SK-N-SH (cell line): ENCODE results near the gene BAZ1B. TPM values are rescaled to one million over a fixed set of nuclear protein-coding genes. Genes with fewer than 3 reads are reported as not detected.

ENCODE experiments used
- CTCF ChIA-PET: fragments of 300-600, 350-600 bp; formaldehyde crosslinking; extraction: SDS; loops from one replicate; lab custom pipeline; 2021; lab: Yijun Ruan, JAX
- POLR2A ChIA-PET: fragments of 350-600 bp; sonication (Branson Sonifier 250); formaldehyde crosslinking; extraction: SDS; loops from one replicate; lab custom pipeline; 2020; ENCODE audit warnings: antibody characterized with exemption, inconsistent platforms; lab: Yijun Ruan, JAX
- DNase-seq: peaks from one replicate; pipeline ENCODE4 v3.0.0; 2012
- H2AFZ ChIP-seq: fragments of 200-600 bp; sonication (generic); 2 replicates; pipeline ENCODE4 v1.8.1; 2016; ENCODE audit warnings: antibody characterized with exemption, mild to moderate bottlenecking, low read depth
- H3F3A ChIP-seq: fragments of 200-600 bp; sonication (generic); replicated peaks from 2 replicates; pipeline ENCODE3; 2016; ENCODE audit warnings: antibody characterized with exemption, mild to moderate bottlenecking; ENCODE audit not compliant: insufficient read depth
- H3K27ac ChIP-seq, 2 experiments: fragments of 200-500 bp in 1 of 2; fragments of 200-600 bp in 1 of 2; sonication (Bioruptor generic) in 1 of 2; sonication (generic), shearing (Covaris generic) in 1 of 2; 2 replicates each; pipeline versions ENCODE4 v1.5.1 to v1.6.1; 2014 to 2016; ENCODE audit warnings: low read depth in 2 of 2, inconsistent platforms in 1 of 2, low read length in 1 of 2, mild to moderate bottlenecking in 1 of 2, mixed read lengths in 1 of 2
- H3K27me3 ChIP-seq: fragments of 200-600 bp; sonication (generic), shearing (Covaris generic); 2 replicates; pipeline ENCODE4 v1.6.1; 2016; ENCODE audit warnings: mixed run types; ENCODE audit not compliant: insufficient read depth
- H3K36me3 ChIP-seq, 2 experiments: fragments of 200-500 bp in 1 of 2; fragments of 200-600 bp in 1 of 2; sonication (Bioruptor generic) in 1 of 2; sonication (generic) in 1 of 2; replicated peaks in 1 of 2; 2 replicates each; pipeline versions ENCODE3 to v1.5.1; 2014 to 2016; ENCODE audit warnings: low read length in 1 of 2, mild to moderate bottlenecking in 1 of 2; ENCODE audit not compliant: insufficient read depth in 2 of 2, control insufficient read depth in 1 of 2
- H3K4me1 ChIP-seq, 2 experiments: fragments of 200-500 bp in 1 of 2; fragments of 200-600 bp in 1 of 2; sonication (Bioruptor generic) in 1 of 2; sonication (generic), shearing (Covaris generic) in 1 of 2; 2 replicates each; pipeline versions ENCODE4 v1.5.1 to v1.6.1; 2014 to 2016; ENCODE audit warnings: low read depth in 1 of 2, low read length in 1 of 2, mixed run types in 1 of 2; ENCODE audit not compliant: insufficient read depth in 2 of 2, control insufficient read depth in 1 of 2
- H3K4me2 ChIP-seq: fragments of 200-600 bp; sonication (generic), shearing (Covaris generic); 2 replicates; pipeline ENCODE4 v1.6.1; 2017; ENCODE audit warnings: mixed run types
- H3K4me3 ChIP-seq, 2 experiments: fragments of 200-500 bp in 1 of 2; fragments of 200-600 bp in 1 of 2; sonication (Bioruptor generic) in 1 of 2; sonication (generic), shearing (Covaris generic) in 1 of 2; 2 replicates each; pipeline versions ENCODE4 v1.5.1 to v1.8.1; 2014 to 2016; ENCODE audit warnings: low read depth in 2 of 2, inconsistent platforms in 1 of 2, low read length in 1 of 2, mild to moderate bottlenecking in 1 of 2, mixed read lengths in 1 of 2, moderate library complexity in 1 of 2
- H3K79me2 ChIP-seq: fragments of 200-600 bp; sonication (generic); 2 replicates; pipeline ENCODE4 v1.8.1; 2017; ENCODE audit warnings: mild to moderate bottlenecking; ENCODE audit not compliant: insufficient read depth
- H3K9ac ChIP-seq: fragments of 200-600 bp; sonication (generic); 2 replicates; pipeline ENCODE4 v1.6.1; 2017; ENCODE audit warnings: mixed run types
- H3K9me2 ChIP-seq: fragments of 200-600 bp; sonication (generic); 2 replicates; pipeline ENCODE4 v1.6.1; 2017; ENCODE audit warnings: mixed run types
- H3K9me3 ChIP-seq: fragments of 200-600 bp; sonication (generic); 2 replicates; pipeline ENCODE4 v1.6.1; 2017; ENCODE audit warnings: mixed run types, mild to moderate bottlenecking, moderate library complexity
- H4K20me1 ChIP-seq: fragments of 200-600 bp; sonication (generic); 2 replicates; pipeline ENCODE4 v1.6.1; 2017; ENCODE audit warnings: mild to moderate bottlenecking, mixed run types; ENCODE audit not compliant: insufficient read depth
- ELF1 ChIP-seq: IDR thresholded peaks from 2 replicates; pipeline ENCODE4 v1.4.0; 2012
- EP300 ChIP-seq, 2 experiments: IDR thresholded peaks; 2 replicates each; pipeline versions ENCODE4 v1.4.0 to v1.6.1; 2012; ENCODE audit warnings: borderline replicate concordance in 1 of 2, low read depth in 1 of 2, low read length in 1 of 2
- FOXM1 ChIP-seq: IDR thresholded peaks from 2 replicates; pipeline ENCODE4 v1.4.0; 2012; ENCODE audit warnings: low read depth, mild to moderate bottlenecking
- GATA2 ChIP-seq: sonication (generic); formaldehyde crosslinking; IDR thresholded peaks from 2 replicates; pipeline ENCODE4 v1.5.0; 2020; ENCODE audit warnings: mild to moderate bottlenecking, missing genetic modification reagents
- JUND ChIP-seq: IDR thresholded peaks from 2 replicates; pipeline ENCODE4 v1.4.0; 2012
- NFIC ChIP-seq: IDR thresholded peaks from 2 replicates; pipeline ENCODE4 v1.4.0; 2012; ENCODE audit warnings: borderline replicate concordance
- NRF1 ChIP-seq: IDR thresholded peaks from 2 replicates; pipeline ENCODE4 v1.6.1; 2012; ENCODE audit warnings: low read depth, mild to moderate bottlenecking, low read length
- RCOR1 ChIP-seq: fragments of 150-350 bp; IDR thresholded peaks from 2 replicates; pipeline ENCODE4 v1.6.1; 2017; ENCODE audit warnings: antibody characterized with exemption, low read length
- SMC3 ChIP-seq: IDR thresholded peaks from 2 replicates; pipeline ENCODE4 v1.6.1; 2012; ENCODE audit warnings: low read depth, low read length, improper control_type of control experiment
- TCF12 ChIP-seq: IDR thresholded peaks from 2 replicates; pipeline ENCODE4 v1.4.0; 2012
- USF2 ChIP-seq: fragments of 150-350 bp; IDR thresholded peaks from 2 replicates; pipeline ENCODE4 v1.6.1; 2017; ENCODE audit warnings: antibody characterized with exemption, low read length, low read depth, borderline replicate concordance
- WGBS: methylation state at CpG from one replicate; pipeline ENCODE4 v1.1.6; 2017; ENCODE audit warnings: low lambda C conversion rate; 5-methylcytosine and 5-hydroxymethylcytosine counted together
- polyA plus RNA-seq, 3 experiments: library from polyadenylated mRNA; depleted of rRNA; stranded (reverse); fragments of >200 nt; gene quantifications; 2 replicates each; pipeline ENCODE4 v1.2.3, GENCODE V29; 2012
- TF ChIP-seq, protein P1 (sequence below): IDR thresholded peaks from 2 replicates; pipeline ENCODE4 v1.6.1; 2012; ENCODE audit warnings: mild to moderate bottlenecking, low read depth, low read length, moderate library complexity

Gene BAZ1B
- polyA plus RNA-seq, 1 of the 3 experiments (the other 2 are of a cell fraction) = 20.9 TPM

- H3K4me2 ChIP-seq = no peak overlapping the region
- no peak for DNase-seq
- H3F3A ChIP-seq = peaks cover 24% of the 10 kb centered on the region
- POLR2A ChIA-PET = interaction anchor here (1.1 kb wide), 1 partner anchor 10 kb away, joined by 4 read pairs; the partner anchor contains the start of gene TBL2
- H3K4me3 ChIP-seq = no peak overlapping the region
- no peak overlapping the region for H3K9ac ChIP-seq
- peaks cover 4% of the 10 kb centered on the region; the same call in 1 of the 2 replicates for H4K20me1 ChIP-seq
- TF ChIP-seq RCOR1 = no peak
- no peak for TF ChIP-seq FOXM1
- TF ChIP-seq GATA2 (CRISPR knock-in tag) = no peak
- TF ChIP-seq USF2 = no peak
- TF ChIP-seq TCF12 = peak; percentile 48; the same call in 1 of the 2 replicates
- TF ChIP-seq NFIC = peak; percentile 19; the same call in 1 of the 2 replicates
- TF ChIP-seq SMC3 = no peak
- TF ChIP-seq, protein P1, sequence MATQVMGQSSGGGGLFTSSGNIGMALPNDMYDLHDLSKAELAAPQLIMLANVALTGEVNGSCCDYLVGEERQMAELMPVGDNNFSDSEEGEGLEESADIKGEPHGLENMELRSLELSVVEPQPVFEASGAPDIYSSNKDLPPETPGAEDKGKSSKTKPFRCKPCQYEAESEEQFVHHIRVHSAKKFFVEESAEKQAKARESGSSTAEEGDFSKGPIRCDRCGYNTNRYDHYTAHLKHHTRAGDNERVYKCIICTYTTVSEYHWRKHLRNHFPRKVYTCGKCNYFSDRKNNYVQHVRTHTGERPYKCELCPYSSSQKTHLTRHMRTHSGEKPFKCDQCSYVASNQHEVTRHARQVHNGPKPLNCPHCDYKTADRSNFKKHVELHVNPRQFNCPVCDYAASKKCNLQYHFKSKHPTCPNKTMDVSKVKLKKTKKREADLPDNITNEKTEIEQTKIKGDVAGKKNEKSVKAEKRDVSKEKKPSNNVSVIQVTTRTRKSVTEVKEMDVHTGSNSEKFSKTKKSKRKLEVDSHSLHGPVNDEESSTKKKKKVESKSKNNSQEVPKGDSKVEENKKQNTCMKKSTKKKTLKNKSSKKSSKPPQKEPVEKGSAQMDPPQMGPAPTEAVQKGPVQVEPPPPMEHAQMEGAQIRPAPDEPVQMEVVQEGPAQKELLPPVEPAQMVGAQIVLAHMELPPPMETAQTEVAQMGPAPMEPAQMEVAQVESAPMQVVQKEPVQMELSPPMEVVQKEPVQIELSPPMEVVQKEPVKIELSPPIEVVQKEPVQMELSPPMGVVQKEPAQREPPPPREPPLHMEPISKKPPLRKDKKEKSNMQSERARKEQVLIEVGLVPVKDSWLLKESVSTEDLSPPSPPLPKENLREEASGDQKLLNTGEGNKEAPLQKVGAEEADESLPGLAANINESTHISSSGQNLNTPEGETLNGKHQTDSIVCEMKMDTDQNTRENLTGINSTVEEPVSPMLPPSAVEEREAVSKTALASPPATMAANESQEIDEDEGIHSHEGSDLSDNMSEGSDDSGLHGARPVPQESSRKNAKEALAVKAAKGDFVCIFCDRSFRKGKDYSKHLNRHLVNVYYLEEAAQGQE = 0 out of 2 replicates have a peak, but pooled peaks have one; percentile 4
- peak; percentile 35; the same call in 1 of the 2 replicates for TF ChIP-seq ELF1
- TF ChIP-seq NRF1 = no peak
- TF ChIP-seq EP300 (IDR thresholded peaks at IDR 0.05; ENCODE audit: borderline replicate concordance in 1 of 2, low read depth in 1 of 2, low read length in 1 of 2) = no peak
- TF ChIP-seq JUND = 0 out of 2 replicates have a peak, but pooled peaks have one; percentile 1
- H3K4me1 ChIP-seq = no peaks in the 10 kb centered on the region
- CTCF ChIA-PET = interaction anchor here (0.9 to 3.2 kb wide), 5 partner anchors 9 to 157 kb away, joined by 3 to 12 read pairs (median 7); partner anchors contain the start of gene TBL2
- H3K27me3 ChIP-seq = no peaks in the 10 kb centered on the region
- no peak overlapping the region for H2AFZ ChIP-seq
- peaks cover 7% of the 10 kb centered on the region; the same call in 1 of the 2 replicates for H3K79me2 ChIP-seq
- H3K36me3 ChIP-seq = peaks cover 37 to 43% of the 10 kb centered on the region in 2 experiments
- 85% methylated on average over 12 of the region's 12 CpGs for WGBS
- H3K9me3 ChIP-seq = no peaks in the 10 kb centered on the region
- no peak overlapping the region for H3K27ac ChIP-seq
- H3K9me2 ChIP-seq = no peaks in the 10 kb centered on the region
Measured at GRCh38 chr7:73567846-73568685, 46.0 kb upstream of the BAZ1B start.
